GM18520 (cell line): Measurements from ENCODE around the gene GALNT17.
"Not testable (repeated sequence)": the region's sequence is repeated elsewhere in the genome, so short reads cannot be mapped to it uniquely, and the experiment has no call there.

ENCODE experiments used
- ATAC-seq: cut with Tn5 transposase; IDR thresholded peaks from one replicate; pipeline ENCODE4 v1.9.1; 2021; ENCODE audit not compliant: unreplicated experiment

The GALNT17 gene

DNA sequence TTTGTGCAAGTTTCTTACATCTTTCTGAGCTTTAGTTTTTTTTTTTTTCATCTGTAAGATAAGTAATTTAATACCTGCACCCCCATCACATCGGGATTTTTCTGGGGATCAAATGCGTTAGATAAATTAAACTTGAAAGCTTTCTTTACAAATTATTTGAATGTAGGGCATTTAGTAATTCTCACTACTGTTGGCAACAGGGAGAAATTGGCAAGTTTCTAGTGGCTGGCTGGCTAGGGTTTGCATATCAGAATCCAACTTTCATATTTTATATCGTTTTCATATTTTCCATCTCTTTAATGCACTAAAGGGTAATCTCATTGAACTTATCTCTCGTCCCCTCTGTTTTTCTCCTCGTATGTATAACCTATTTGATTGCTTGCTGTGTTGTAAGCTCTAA is 412.9 kb downstream of the GALNT17 start:
- ATAC-seq = no peak

DNA sequence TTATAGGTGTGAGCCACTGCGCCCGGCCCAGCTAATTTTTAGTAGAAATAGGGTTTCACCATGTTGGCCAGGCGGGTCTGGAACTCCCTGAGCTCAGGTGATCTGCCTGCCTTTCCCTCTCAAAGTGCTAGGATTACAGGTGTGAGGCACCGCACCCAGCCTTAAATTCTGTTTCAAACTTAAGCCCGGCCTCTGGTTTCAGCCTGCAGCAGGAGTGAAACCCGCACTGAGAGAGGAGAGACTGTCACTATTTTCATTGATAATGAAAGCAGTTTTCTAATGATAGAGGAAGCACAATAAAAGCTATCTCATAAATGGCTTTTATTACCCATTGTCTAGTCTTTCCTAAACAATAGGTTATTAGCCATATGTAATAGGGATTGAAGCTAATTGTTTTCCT is 415.5 kb downstream of the GALNT17 start:
- ATAC-seq = no peak

DNA sequence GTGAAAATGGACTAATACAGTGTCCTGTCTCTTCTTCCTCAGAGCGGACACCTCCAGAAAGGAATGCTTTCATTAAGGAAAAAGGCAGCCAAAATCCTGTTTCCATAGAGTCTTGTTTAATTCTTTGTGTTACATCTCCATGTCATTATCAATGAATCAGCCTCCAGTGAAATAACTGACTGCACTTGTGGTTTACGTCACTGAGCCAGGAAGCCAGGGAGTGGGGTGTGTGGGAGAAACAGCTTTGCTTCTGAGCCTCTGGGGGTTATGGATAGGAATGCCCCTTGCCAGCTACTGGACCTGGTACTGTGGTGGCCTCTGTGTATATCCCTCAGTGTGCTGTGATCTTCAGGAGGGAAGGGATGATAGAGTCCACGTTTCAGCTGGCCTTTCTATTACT is 416.8 kb downstream of the GALNT17 start:
- ATAC-seq = no peak

DNA sequence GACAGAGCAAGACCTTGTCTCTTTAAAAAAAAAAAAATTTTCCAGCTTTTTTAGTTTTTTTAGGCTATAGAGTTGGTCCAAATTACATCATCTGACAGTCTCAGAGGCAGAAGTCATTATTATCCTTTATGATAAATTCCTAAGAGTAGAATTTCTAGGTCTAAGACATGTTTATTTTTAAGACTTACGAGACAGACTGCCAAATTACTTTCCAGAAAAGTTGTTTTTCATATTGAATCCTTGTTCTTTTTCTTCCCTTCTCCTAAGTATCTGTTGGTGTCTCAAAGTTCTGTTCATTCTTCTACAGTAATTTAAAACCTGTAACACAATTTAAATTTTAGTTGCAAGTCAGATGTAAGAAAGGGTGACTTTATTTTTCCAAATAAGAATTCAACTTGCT is 421.4 kb downstream of the GALNT17 start:
- ATAC-seq = no peak

DNA sequence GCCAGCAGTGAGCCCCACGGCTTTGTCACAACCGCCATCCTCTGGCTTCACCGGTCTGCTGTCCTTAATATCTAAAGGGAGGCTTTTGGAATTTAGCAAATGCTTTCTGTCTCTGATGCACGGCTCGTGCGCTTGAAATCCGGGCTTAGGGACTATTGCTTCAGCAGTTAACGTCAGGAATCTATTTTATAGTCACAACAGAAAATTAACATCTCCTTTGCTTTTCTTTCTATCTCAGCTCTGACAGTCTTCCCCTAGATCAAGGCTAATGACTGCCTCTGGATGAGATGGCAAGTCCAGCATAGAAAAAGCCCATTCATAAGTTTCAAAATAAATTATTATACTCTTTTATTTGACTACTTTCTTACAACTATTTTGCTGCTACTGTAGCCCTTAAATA is 423.8 kb downstream of the GALNT17 start:
- no peak for ATAC-seq

DNA sequence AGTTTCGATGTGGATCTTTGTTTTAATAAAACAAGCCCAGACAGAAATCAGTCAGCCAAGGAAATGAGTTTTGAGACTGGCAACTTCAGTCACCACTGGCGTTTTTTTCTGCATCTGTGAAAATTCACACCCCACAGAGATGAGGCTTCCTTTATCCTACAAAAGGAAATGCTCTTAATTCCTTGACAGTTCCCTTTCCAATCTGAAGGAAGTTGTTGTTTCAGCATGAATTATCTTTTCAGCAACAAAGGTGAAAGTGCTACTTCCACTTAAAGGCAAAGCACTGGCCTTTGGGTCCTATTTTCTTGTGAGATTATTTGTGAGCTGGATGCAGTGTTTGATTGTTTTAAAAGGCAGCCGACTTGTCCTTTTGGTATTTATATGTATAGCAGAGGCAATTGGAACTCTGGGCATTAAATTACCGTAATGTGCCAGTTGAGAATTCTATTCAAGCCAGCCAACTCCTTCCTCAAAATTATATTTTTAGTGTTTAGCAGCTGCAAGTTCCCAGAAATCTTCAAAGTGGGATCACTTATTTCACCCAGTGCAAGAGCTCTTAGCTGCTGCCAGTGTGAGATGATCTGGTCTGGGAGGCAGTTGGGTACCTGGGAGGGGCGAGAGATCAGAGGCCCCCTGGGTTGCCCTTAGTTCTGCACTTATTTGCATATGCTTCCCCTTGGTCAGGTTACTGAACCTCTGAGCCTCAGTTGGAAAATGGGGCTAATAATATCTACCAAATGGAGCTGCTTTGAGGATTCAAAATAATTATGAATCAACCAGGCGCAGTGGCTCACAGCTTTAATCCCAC is 427.1 kb downstream of the GALNT17 start:
- ATAC-seq = no peak

GRCh38 chr7:71560354-71560995 is 428.5 kb downstream of the GALNT17 start:
- no peak for ATAC-seq

- no peak for ATAC-seq
Observed at GRCh38 chr7:71563276-71563675, 431.3 kb downstream of the GALNT17 start.

DNA sequence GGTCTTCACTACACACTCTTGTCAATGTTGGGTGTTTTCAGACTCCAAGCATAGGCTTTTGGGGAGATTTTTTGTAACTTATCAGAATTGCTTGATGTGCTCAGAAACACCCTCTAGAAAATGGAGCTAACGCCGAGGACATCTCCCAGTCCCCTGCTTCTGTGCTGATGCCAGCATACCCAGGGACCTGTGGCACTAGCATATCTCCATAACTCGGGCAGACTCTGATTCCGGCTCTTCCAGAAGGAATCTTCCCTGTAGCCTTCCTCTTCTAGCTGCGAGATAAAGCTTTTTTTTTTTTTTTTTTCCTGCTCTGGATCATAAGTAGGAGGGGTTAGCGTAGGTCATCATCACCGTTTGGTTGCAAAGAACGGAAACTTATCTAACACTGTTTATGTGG is 434.4 kb downstream of the GALNT17 start:
- ATAC-seq = no peak

- ATAC-seq = no peak
Observed at GRCh38 chr7:71566991-71567390, 435.0 kb downstream of the GALNT17 start.

DNA sequence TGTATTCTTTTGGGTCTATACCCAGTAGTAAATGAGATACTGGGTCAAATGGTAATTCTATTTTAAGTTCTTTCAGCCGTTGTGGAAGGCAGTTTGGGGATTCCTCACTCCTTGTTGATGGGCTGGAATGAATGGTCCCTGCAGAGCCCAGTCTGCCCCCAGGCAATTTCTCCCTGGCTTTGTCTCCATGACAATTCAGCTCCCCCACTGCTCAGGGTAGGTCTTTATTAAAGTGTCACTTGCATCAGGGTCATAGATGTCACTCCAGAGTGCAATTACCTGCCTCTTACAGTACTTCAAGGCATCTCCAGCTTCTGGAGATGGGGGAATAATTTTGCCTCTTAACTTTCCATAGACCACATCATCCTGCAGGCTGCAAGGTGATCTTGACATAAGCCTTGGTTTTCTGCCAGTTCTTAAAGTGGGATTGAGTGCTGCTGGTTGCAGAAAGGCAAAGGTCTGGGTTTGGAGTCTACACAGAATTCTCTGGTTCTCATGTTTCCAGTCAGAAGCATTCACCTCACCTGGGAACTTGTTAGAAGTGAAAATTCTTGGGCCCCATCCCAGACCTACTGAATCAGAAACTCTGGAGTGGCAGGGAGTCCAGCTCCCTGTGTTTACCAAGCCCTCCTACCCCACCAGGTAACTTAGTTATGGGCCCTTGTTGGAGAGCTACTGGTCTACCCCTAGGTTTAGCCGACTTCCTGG is 442.4 kb downstream of the GALNT17 start:
- ATAC-seq = no peak

DNA sequence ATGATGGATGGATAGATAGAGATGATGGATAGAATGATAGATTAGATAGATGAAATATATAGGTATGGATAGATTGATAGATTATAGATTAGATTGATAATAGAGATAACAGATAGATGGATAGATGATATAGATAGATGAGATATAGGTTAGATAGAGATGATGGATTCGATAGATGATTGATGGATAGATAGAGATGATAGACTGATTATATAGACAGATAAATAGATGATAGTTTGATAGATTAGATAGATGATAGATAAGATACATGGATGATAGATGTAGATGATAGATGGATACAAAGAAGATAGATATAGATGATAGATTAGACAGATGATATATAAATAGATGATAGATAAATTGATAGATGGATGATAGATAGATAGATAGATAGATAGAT is 448.1 kb downstream of the GALNT17 start:
- ATAC-seq = no peak

DNA sequence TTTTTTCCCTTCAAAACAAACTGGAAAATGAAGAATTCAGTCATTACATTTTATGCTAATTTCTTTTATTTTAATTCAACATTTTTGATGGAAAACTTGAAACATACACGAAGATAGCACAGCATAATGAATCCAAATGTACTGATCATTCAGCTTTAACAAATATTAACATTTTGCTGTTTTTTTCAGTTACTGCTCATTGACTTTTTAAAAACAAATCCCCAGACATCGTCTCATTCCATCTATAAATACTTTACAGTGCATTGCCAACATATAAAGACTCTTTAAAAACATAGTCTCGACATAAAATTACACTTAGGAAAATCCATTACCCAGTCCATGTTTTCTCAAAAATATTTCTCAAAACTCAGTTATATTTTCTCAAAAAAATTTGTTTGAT is 452.3 kb downstream of the GALNT17 start:
- ATAC-seq = no peak

DNA sequence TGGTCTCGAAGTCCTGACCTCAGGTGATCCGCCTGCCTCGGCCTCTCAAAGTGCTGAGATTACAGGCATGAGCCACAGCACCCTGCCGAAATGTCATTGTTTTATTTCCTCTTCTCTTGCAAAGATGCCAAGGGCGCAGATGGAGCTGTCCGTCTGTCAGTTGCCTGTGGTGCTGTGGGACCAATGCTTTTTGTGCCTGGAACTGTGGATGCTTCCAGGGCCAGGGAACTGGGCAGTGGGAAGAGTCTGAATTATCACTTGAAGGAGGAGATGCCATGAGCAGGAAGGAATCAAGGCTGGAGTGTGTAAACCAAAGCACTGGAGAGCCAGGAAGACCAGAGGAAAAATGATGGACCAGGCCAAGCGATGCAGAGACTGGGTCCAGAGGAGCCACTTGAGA is 459.9 kb downstream of the GALNT17 start:
- ATAC-seq = no peak

- ATAC-seq = not testable (repeated sequence)
Observed at GRCh38 chr7:71592388-71592787, 460.4 kb downstream of the GALNT17 start.

DNA sequence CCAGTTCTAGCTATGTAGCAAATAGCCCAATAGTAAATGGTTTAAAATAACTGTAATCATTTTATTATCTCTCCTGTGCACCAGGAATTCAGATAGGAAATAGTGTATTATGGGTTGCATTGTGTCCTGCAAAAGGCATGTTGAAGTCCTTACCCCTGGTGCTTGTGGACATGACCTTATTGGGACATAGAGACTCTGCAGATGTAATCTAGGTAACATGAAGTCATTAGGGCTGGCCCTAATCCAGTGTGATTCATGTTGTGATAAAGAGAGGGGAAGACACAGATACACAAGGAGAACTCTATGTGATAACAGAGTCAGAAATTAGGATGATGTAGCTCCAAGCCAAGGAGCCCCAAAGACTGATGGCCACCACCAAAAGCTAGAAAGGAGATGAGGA is 462.8 kb downstream of the GALNT17 start:
- ATAC-seq = no peak

DNA sequence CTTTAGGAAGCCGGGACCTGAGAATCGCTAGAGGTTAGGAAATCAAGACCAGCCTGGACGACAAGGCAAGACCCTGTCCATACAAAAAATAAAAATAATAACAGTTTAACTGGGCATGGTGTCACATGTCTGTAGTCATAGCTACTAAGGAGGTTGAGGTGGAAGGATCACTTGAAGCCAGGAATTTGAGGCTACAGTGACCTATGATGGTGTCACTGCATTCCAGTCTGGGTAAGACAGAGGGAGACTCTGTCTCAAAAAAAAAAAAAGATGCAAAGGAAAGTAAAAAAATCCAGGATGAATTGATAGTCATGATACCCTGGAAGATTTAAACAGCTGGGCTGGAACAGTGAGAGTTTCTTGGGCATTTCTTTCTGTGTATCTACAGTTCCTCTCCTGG is 463.2 kb downstream of the GALNT17 start:
- ATAC-seq = no peak

DNA sequence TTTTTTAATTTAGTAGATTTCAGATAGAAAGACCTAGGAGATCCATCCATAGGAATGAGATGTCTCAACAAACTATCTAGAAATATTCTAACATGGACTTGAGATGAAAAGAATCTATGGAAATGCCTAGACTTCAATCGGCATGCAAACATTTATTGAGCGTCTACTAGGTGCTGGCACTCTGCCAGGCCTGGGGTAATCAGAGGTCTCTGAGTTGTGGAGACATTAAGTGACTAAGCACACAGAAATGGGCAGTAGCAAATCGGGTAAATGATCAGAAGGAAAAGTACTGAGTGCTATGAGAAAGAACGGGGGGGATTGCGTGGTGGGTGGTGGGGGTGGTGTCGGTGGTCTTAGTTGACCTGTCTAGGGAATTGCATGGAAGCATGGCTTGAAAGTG is 466.6 kb downstream of the GALNT17 start:
- ATAC-seq = no peak

DNA sequence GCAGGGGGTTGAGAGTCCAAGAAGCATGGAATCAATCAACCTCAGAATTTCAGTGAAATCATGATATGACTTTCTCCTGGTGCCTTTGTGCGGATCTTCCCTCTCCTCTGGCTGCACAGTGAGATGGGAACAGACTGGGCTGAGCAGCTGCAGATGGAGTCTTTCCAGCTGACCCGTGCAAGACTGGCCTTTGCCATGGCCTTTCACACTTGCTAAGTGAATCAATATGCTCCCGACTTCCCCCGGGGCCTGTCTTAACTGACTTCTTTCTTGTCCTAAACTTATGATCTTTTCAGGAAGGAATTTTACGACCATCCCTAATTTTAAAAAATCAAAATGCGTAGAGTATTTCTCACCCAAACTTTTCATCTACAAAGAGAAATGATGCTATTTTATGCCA is 469.9 kb downstream of the GALNT17 start:
- no peak for ATAC-seq

GRCh38 chr7:71604818-71605414 is 473.0 kb downstream of the GALNT17 start:
- no peak for ATAC-seq

DNA sequence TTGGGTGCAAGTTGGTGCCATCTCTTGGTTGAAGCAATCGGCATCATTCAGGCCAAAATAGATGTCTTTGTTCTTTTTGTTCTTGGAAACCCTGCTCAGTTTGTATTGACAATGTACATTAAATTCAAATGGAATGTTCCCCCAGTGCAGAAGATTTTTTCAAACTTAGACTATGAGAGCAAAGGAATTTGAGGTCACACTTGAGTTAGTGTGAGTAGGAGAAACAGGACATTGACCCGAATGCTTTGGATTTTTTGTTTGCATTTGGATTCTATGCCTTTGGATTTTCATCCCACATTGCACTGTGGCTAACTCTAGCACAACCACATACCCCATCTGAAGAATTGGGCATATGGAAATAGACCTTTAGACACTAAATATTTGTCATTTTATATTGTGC is 480.0 kb downstream of the GALNT17 start:
- no peak for ATAC-seq

GRCh38 chr7:71612911-71613310 is 481.0 kb downstream of the GALNT17 start:
- ATAC-seq = no peak
